ENCODE data around the gene EMC7.

GRCh38 chr15:34065261-34065660, 36.4 kb downstream of the EMC7 start:
- TF ChIP-seq POLR2A (IDR thresholded peaks at IDR 0.05; ENCODE audit: low read length) (no peak), GATA1 (IDR thresholded peaks at IDR 0.05; ENCODE audit: low read depth, low read length) (no peak)
